NT2/D1 (cell line): ENCODE results near the gene CFB.

Experiments used
- YY1 ChIP-seq: IDR thresholded peaks from 2 replicates; pipeline ENCODE4 v1.6.1; 2011; ENCODE audit not compliant: insufficient read length, insufficient read depth
- ZNF274 ChIP-seq: IDR thresholded peaks from 2 replicates; pipeline ENCODE4 v1.6.1; 2011; ENCODE audit warnings: mild to moderate bottlenecking, low read depth, low read length

GRCh38 chr6:31970604-31971271, 24.8 kb downstream of the CFB start:
- TF ChIP-seq YY1 (no peak), ZNF274 (no peak)
